Skin epidermis (tissue), 12 donors: ENCODE results near the gene EIF3L.

Source experiments
- H3K27ac ChIP-seq, 21 experiments: fragments of 200-600 bp; sonication (generic) in 11 of 21; one replicate each; pipeline ENCODE4 v1.5.0; 2020; ENCODE audit warnings: mild to moderate bottlenecking in 3 of 21, inconsistent platforms in 2 of 21, moderate library complexity in 2 of 21
- H3K4me3 ChIP-seq, 7 experiments: fragments of 200-600 bp; sonication (generic) in 2 of 7; one replicate each; pipeline ENCODE4 v1.5.0; 2020; ENCODE audit warnings: inconsistent platforms in 2 of 7, mild to moderate bottlenecking in 2 of 7, moderate library complexity in 1 of 7

Gene EIF3L

DNA sequence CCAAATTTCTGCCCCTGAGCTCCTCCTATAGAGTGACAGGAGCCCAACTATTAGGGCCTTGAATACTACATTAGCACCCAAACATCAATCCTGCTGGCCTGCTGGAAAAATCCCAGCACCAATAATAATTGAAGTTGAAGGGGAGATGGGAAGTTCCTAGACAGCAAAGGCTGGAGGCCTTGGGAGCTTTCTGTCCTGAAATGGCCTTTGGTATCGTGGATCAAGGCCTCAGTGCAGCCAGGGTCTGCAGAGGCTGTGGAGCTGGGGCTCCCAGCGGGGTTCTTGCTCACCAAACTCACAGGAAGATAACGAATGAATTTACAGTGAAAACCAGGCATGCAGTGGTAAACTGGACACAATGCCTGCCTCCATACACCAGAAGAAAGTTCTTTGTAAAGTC is 47.7 kb downstream of the EIF3L start:
- H3K4me3 ChIP-seq: no peak overlapping the region
- H3K27ac ChIP-seq: peak overlapping the region in 20 of 21 experiments; percentile 73 to 93 (median 84)

DNA sequence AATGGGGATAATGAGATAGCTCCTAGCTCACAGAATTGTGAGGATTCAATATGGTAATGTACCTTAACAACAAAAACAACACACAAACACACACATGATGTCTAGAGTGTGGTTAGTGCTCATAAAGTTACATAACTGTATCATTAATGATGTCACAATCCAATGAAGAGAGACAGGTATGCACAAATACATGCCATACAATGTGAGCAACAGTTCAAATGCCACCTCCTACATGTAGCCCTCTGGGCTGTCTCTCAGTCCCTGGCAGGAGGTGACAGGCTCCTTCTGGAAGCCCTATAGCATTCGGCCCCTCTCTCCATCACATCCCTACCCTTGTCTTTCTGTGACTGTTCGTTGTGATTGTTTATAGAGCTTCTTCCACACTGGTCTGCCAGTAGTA is 48.6 kb downstream of the EIF3L start:
- H3K4me3 ChIP-seq: no peak overlapping the region
- peak overlapping the region in 19 of 21 experiments; percentile 64 to 93 (median 84) for H3K27ac ChIP-seq

DNA sequence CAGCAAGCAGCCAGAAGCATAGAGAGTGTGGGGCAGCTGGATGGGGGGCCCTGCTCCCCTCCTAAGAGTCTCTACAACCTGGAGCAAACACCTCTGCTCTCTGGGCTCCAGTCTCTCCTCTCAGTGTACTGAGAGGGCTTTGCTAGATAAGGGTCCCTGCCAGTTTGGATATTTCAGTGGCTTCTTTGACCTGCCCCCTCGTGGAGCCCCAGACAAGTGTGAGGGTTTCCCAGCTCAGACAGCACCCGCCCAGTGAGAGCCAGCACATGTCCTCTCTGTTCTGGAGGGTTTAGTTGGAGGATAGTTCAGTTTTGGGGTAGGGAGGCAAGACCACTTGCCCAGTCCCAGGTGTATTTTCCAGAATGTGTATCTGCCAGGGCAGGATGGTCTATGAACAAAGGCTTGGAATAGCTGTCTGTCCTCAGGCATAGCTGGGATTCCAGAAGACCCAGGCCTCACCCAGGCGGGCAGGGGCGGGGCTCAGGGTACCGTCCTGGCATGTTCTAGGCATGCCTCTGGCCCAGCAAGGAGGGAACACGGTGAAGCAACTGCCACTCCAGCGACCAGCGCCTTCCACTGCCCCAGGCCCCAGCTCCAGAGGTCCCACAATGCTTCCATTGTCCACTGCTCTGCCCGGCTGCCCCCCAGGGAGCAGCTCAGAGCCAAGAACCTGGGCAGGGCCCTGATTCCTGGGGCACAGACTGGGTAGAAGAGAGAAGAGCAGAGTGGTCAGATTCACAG is 49.4 kb downstream of the EIF3L start:
- Histone ChIP-seq H3K27ac (peak overlapping the region; percentile 7 to 93 (median 82)), H3K4me3 (no peak overlapping the region)

DNA sequence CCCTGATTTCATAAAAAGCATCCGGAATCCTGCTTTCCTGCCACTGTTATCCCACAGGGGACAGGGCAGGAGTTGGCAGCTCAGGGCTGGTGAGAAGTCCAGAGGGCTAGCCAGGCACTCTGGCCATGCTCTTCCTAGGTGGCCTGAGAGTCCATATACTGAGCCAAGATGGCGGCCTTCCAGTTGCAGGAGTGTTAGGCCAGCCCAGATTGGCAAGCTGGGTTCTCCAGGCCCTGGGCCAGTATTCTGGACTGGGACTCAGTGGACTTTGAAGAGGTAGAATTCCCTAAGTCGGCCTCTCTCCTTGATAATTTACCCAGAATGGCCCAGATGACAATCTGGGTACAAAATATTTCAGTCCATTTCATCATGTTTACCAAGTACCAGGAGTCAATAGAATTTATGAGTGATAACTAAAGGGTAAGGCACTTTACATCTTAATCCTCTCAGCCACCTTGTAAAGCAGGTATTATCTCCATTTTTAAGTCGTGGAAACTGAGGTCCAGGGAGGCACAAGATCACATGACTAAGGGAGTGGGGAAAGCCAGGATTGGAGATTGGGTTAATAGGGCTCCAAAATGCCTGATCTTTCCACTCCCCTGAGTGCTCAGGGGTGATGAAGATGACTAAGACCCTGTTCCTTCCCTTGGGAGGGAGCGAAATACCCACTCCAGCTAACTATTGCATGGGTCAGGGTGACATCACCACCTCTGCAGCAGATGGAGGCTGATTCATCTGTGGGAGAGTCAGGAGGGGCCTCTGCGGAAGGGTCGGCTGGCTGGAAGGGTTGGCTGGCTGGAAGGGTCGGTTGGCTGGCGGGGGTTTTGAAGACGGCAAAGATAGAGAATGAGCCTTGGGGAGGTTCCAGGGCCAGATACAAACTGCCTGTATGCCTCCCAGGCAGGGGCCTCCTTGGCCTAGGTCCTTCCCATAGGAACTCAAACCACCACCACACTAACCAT is 55.6 kb downstream of the EIF3L start:
- peak overlapping the region in 3 of 7 experiments; percentile 34 to 91 (median 80) for H3K4me3 ChIP-seq
- peak overlapping the region; percentile 72 to 97 (median 90) for H3K27ac ChIP-seq

DNA sequence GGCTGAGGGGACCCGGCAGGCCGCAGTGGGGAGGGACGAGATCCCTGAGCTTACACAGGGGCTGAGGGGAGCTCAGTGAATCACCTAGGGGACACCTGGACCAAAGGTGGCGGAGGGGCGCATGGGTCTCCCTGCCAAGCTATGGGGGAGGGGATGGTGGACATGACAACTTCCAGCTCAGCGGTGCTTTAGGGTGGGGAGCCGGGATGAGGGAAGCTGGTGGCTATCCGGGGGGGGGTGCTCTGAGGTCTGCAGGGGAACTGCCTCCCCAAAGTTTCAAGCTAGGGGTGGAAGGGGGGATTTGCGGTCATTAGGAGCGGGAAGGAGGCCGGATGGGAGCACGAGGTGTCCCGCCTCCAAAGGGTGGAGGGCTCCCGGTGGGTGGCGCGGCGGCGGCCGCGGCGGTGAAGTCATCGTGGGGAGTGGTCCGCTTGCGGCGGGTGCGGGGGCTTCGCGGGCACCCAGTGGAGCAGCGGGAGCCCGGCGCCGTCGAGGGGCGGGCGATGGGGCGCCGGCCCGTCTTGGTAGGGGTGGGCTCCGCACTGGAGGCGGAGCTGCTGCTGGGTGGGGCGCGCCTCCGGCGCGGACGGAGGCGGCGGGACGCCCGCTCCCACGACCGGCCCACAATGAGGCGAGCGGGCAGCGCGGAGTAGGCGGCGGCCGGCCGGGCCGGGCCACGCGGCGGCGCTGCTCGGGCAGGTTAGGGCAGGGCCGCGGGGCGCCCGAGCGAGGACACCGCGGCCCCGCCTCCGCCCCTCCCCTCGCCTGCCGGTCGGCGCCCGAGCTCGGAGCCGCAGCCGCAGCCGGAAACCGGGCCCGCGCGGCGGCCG is 56.5 kb downstream of the EIF3L start, which contains the start of gene MICALL1:
Gene MICALL1 (plus strand): TSS at position 764 of the 830 bp plus-strand sequence. CDS start 126 bp downstream, outside the sequence.
- H3K27ac ChIP-seq: peak within 1 kb of the TSS; percentile 83 to 97 (median 92)
- peak within 1 kb of the TSS; percentile 51 to 91 (median 80) for H3K4me3 ChIP-seq

DNA sequence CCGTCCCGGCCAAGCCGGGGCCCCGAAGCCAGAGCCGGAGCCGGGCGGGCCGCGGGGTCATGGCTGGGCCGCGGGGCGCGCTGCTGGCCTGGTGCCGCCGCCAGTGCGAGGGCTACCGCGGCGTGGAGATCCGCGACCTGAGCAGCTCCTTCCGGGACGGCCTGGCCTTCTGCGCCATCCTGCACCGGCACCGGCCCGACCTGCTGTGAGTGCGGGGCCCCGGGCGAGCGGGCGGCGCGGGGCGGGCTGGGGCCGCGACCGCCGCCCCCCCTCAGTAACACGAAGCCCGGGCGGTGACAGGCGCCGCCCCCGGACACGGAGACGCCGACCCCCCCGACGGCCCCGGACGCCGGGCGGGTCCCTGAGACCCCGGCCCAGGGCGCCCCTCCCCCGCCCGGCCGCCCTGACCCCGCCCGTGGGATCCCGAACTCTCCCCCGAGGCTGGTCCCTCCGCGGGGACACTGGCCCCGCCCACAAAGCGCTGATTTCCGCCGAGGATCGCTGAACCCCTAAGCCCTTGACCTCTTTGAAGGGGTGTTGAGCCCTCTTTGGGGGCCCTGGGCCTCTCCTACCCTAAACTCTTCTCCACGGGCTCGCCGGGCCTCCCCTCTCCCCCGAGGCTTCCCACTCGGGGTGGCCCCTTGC is 57.3 kb downstream of the EIF3L start:
- Histone ChIP-seq H3K4me3 (peak overlapping the region; percentile 51 to 91 (median 80)), H3K27ac (peak overlapping the region; percentile 83 to 97 (median 92))

DNA sequence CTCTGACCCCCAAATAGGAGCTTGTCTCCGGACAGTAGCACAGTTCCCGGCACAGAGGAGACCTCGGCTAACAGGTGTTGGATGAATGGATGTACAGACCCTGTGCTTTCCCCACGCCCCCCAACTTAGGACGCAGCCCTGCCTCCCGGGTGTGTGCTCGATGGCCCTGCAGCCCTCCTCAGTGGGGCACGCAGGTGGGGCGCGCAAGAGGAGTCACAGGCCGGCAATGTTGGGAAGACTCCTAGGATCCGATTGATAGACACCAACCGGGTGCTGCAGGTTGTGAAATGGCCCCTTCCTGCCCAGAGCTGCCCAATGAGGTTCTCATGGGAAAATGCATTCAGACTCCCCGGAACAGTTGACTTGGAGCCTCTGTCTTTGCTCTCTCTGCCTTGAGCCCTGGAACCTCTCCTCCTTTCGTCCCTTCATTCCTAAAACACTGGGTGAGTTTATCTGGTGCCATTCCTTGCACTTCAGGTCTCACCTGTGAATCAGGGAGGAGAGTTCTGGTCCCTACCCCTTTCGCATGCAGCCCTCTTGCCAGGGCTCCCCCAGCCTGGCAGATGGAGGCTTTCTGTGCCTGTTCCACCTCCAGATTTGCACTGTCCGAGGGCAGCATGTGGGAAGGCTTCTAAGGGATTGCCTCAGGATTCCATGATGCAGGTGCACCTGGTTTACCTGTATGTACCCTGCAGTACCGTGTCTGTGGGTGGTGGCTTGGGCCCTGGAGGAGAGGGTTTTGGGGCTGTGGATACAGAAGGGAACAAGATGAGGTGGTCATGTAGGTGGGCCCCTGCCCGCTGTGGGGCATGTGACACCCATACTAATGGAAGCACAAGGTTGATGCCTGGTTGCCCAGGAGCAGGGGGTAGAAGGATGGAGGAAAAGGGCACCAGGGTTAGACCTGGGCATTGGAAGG is 58.1 kb downstream of the EIF3L start:
- H3K4me3 ChIP-seq: peak overlapping the region; percentile 51 to 91 (median 80)
- H3K27ac ChIP-seq: peak overlapping the region in 20 of 21 experiments; percentile 83 to 97 (median 92)

DNA sequence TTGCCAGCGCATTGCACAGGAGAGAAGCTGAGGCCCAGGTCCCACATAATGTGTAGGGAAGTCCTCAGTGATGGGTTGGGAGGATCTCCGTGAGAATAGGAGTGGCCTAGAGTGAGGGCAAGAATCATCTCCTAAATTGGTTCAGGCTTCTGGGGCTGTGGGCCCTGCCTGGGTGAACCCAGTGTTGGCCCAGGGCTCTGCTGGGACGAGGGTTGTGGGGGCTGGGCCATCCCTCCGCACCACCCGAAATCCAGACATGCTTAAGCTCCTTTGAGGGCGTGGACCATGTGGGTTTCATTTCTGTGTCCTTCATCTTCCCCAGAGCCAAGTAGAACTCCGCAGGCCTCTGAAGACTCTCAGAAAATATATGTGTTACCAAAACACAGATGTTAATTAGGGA is 60.5 kb downstream of the EIF3L start:
- peak overlapping the region in 12 of 21 experiments; percentile 2 to 95 (median 42) for H3K27ac ChIP-seq
- H3K4me3 ChIP-seq: no peak overlapping the region

DNA sequence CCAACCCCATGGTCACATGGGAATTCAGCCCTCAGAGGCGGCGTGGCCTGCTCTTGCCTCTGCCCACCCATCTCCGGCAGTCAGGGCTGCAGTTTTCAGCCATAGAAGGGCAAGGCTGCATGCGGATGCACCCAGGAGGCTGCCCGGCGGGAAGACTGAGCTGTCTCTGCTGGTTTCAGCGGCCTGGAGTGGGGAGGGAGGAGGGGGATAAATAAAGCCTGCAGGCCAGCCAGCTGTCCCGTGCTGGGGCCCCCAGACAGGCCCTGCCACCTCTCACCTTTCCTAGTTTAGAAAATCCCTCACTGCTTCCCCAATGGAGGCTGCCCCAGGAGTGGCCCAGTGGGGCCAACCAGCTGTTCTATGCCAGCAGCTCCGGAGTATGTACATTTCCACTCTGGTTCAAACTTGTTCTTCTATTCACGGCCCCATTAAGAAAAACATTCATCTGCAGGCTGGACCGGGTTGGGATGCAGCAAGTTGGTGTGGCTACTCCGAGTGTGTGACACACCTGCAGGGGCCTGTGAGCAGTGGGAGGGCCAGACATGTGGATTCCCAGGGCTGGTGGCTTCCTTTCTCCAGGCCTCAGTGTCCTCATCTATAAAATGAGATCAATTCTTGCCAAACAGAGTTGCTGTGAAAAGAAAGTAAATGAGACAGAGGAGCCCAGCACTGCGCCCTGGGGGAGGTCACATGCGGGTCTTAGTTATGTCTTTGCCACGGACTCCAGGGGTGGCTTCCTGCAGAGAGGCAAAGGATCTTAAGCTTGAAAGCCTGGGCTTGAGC is 61.9 kb downstream of the EIF3L start:
- no peak overlapping the region for H3K4me3 ChIP-seq
- H3K27ac ChIP-seq: peak overlapping the region in 16 of 21 experiments; percentile 2 to 74 (median 53)

DNA sequence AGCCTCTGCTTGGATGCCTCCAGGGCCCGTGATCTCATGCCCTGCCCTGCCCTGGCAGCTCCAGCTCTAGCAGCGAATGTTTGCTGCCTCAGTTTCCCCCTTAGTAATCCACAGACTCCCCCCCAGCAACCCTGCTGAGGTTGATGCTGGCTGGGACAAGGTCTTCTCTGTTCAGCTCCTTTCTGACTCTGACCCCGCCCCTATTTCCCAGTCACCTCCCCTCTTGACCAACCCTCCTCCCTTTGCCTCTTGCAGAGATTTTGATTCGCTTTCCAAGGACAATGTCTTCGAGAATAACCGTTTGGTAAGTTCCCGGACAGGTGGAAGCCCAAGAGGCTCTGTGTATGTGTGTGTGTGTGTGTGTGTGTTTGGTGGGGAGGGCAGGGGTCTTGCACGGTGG is 62.5 kb downstream of the EIF3L start:
- Histone ChIP-seq H3K27ac (peak overlapping the region in 6 of 21 experiments; percentile 3 to 74 (median 52)), H3K4me3 (no peak overlapping the region)

DNA sequence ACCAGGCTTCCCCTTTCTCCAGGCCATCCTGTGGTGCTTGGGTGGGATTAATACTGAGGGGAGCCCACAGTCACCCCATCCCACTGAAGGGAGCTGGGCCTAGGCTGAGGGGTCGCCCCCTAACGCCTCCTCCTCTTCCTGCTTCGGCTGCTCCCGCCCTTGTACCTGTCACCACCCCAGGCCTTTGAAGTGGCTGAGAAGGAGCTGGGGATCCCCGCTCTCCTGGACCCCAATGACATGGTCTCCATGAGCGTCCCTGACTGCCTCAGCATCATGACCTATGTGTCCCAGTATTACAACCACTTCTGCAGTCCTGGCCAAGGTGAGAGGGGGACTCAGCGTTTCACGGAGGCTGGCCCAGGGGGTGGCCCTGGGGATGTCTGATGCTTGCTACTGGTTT is 63.0 kb downstream of the EIF3L start:
- no peak overlapping the region for H3K4me3 ChIP-seq
- no peak overlapping the region for H3K27ac ChIP-seq

DNA sequence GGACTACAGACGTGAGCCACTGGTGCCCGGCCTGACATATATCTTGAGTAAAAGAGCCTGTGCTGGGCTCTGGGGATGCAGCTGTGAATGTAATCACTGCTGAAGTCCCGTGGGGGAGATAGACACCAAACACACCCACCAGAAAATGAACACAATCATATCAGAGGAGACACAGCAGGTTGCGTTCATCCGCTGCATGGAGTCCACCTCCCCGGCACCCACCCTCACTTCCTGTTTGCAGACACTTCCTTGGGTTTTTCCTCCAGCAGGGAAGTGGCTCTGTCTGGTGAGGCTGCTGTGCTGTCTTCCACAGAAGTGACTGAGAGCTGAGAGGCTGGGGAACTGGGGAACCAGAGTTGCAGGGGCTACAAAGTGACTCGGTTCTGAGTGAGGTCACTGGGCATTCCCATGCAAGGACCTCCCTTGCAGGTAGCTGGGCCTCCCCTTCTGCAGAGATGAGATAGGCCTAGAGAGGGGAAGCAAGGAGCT is 64.1 kb downstream of the EIF3L start:
- Histone ChIP-seq H3K27ac (no peak overlapping the region), H3K4me3 (no peak overlapping the region)

DNA sequence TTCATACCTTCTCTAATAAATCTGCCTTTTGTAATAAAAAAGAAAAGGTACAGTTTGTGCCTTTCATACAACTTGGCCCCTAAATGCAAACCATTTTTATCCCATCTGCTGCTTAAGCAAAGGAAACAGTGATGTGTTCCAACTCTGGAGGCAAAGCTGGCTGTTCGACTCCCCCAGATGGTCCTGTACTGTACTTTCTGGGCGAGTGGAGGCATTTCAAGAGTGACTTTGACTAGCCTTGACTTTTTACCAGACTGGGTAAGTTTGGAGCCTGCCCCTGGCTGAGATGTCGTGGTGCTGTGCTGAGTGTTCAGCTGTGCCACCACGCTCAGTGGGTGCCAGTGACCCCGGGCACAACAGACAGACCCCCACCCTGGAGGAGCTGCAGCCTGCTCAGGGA is 67.1 kb downstream of the EIF3L start:
- Histone ChIP-seq H3K27ac (peak overlapping the region in 3 of 21 experiments; percentile 24 to 49 (median 39)), H3K4me3 (no peak overlapping the region)

DNA sequence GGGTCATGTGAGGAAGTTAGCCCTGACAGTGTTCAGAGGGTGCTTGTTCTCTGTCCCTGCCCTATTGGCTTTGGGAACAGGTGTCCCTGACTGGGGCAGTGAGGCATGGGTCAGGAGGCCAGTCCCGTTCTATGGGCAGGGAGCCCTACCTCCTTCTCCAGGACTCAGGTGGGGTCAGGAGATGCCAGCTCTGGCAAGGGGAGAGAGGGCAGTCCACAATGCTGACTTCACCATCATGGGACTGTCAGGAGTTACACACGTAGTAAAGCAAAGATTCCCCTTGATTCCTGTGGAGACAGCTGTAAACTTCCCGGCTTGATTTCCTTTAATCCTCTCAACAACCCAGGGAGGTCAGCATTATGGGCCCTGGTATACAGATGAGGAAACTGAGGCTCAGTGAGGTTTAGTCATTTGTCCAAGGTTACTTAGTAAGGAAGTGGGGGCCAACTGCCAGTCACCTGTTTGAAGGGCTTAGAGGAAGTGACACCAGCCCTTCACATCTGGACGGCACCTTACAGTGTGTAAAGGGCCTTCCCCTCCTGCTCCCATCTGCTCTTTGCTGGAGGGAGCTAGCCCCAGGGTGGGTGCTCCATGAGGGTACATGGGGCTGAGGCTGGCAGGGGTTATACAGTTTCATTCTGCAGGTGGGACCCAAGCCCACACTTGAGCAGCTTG is 68.8 kb downstream of the EIF3L start:
- peak overlapping the region in 1 of 21 experiments; percentile 42 for H3K27ac ChIP-seq
- H3K4me3 ChIP-seq: no peak overlapping the region

DNA sequence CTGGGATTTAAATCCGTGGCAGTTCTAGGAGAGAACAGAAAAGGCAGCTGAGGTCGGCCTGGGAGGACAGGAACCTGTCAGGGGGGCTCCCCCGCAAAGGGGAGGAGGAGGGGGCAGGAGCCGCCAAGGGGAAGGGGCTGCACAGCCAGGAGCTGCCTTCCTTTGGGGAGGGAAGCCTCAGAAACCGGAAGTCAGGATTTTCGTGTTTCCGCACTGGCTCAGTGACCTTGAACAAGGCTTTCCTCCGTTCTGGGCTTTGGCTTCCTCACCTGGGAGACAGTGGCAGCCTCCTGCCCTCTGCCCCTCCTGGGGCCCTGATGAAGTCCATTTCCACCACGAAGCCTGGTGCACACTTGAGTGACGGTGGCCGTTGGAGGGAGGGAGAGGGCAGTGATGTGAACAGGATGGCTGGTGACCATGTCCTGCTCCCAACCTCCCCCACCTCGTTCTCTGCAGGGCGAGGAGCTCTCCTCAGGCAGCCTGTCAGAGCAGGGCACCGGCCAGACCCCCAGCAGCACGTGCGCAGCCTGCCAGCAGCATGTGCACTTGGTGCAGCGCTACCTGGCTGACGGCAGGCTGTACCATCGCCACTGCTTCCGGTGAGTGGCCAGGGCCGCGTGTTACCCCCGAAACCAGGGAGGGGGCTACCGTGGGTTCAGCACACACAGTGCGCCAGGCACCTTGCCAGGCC is 69.5 kb downstream of the EIF3L start:
- H3K27ac ChIP-seq: peak overlapping the region in 1 of 21 experiments; percentile 42
- no peak overlapping the region for H3K4me3 ChIP-seq

DNA sequence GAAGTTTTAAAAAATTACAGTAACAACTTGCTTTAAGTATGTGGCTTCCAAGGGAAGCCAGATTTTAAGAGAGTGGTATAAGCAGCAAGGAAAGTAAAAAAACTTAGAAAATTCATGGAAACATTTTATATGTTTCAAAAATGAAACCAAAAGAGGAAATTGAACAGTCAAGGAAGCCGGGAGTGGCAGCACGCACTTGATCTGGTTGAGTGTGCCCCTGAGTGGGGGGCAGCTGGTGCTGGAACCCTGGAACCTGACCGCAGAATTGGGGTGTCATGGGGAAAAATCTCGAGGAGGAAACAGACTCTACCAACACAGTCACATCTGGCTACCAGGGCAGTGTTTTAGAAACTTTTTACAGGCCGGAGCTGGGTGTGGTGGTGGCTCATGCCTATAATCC is 70.9 kb downstream of the EIF3L start:
- no peak overlapping the region for H3K4me3 ChIP-seq
- H3K27ac ChIP-seq: peak overlapping the region in 7 of 21 experiments; percentile 7 to 67 (median 32)
